ENCODE data around the gene GLI2. TPM values are rescaled to one million over a fixed set of nuclear protein-coding genes. Genes with fewer than 3 reads are reported as not detected.

GLI2 gene
- total RNA-seq, 1 donor, result 22.5 TPM

DNA sequence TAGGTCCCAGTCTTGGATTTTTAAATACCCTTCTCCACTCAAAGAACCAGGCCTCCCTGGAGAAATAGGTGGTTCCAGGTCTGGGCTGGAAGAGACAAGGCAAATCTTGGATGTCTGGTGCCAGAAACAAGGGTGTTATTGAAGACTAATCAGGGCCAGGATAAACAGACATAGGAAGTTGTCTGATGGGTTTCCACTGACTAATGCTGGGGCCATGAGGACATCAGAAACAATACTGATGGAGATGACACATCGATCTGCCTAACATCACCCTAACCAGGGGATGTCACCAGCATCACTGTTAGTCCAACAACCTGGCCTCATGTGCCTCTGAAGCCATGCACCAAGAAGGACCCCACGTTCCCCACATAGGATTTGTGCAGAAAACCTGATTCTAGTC is 42.5 kb upstream of the GLI2 start:
- no peak overlapping the region for H3K4me3 ChIP-seq (ENCODE audit: low read depth, low read length)
- DNase-seq (ENCODE audit: low read depth), result no peak
- TF ChIP-seq, protein P1, sequence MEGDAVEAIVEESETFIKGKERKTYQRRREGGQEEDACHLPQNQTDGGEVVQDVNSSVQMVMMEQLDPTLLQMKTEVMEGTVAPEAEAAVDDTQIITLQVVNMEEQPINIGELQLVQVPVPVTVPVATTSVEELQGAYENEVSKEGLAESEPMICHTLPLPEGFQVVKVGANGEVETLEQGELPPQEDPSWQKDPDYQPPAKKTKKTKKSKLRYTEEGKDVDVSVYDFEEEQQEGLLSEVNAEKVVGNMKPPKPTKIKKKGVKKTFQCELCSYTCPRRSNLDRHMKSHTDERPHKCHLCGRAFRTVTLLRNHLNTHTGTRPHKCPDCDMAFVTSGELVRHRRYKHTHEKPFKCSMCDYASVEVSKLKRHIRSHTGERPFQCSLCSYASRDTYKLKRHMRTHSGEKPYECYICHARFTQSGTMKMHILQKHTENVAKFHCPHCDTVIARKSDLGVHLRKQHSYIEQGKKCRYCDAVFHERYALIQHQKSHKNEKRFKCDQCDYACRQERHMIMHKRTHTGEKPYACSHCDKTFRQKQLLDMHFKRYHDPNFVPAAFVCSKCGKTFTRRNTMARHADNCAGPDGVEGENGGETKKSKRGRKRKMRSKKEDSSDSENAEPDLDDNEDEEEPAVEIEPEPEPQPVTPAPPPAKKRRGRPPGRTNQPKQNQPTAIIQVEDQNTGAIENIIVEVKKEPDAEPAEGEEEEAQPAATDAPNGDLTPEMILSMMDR (IDR thresholded peaks at IDR 0.05; ENCODE audit: insufficient read depth, low read depth, low read length), result no peak

DNA sequence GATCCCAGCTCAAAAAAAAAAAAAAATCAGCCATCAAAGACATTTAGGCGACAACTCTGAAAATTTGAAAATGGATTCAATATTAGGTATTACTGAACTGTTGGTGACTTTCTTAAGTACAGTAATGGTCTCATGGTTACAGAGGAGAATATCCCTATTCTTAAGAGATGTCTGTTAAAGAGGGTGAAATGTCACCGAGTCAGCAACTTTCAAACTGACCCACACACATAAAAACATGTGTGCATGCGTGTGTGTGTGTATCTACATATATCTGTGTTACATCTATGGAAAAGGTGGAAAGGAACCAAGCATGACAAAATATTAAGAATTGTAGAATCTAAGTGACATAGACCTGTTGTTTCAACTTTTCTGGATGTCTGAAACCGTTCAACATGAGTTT is 41.6 kb upstream of the GLI2 start:
- TF ChIP-seq, protein P1 (IDR thresholded peaks at IDR 0.05; ENCODE audit: insufficient read depth, low read depth, low read length), result no peak
- DNase-seq (ENCODE audit: low read depth), result no peak

DNA sequence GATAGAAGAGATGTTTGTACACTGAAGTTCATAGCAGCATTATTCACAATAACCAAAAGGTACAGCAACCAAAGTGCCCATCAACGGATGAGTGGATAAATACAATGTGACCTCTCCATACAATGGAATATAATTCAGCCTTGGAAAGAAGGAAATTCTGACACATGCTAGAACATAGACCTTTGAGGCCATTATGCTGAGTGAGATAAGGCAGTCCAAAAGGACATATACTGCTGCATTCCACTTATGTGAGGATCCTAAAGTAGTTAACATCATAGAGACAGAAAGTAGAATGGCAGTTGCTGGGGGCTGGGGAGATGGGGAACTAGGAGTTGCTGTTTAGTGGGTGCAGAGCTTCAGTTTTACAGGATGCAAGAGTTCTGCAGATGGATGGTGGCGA is 38.2 kb upstream of the GLI2 start:
- H3K4me3 ChIP-seq (ENCODE audit: low read depth, low read length), result no peak overlapping the region
- TF ChIP-seq, protein P1 (IDR thresholded peaks at IDR 0.05; ENCODE audit: insufficient read depth, low read depth, low read length), result no peak
- DNase-seq (ENCODE audit: low read depth), result no peak

More for the DNA sequence above, 41.6 kb upstream of the GLI2 start:
- H3K4me3 ChIP-seq (ENCODE audit: low read depth, low read length), result no peak overlapping the region

DNA sequence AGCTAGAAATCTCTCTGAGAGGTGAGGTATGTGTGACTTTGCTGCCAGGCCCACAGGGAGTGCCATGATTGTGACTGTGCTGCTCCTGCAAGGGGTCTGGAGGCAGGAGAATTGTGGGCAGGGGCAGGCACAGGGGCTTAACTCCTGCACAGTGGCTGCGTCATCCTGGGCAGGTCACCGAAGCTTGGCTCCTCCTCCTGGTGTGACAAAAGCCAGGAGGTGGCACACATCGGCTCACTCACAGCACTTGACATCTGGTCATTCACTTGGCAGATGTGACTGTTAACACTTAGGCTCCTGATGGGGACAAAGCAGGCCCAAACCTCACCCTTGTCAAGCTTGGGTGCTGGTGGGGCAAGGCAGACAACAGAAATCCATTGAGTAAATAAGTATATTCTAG is 36.4 kb upstream of the GLI2 start:
- TF ChIP-seq, protein P1 (IDR thresholded peaks at IDR 0.05; ENCODE audit: insufficient read depth, low read depth, low read length), result no peak
- no peak for DNase-seq (ENCODE audit: low read depth)
- H3K4me3 ChIP-seq (ENCODE audit: low read depth, low read length), result no peak overlapping the region

DNA sequence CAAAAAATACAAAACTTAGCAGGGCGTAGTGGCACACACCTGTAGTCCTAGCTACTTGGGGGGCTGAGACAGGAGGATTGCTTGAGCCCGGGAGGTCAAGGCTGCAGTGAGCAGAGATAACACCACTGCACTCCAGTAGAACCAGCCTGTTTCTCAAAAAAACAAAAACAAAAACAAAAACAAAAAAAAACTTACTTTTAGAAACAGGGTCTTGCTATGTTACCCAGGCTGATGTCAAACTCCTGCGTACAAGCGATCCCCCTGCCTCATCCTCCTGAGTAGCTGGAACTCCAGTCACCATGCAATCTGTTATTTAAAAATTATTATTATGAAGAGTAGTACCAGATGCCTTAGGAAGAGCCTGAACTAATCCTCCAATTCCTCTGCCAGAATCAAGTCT is 35.0 kb upstream of the GLI2 start:
- TF ChIP-seq, protein P1 (IDR thresholded peaks at IDR 0.05; ENCODE audit: insufficient read depth, low read depth, low read length), result no peak
- DNase-seq (ENCODE audit: low read depth), result no peak
- no peak overlapping the region for H3K4me3 ChIP-seq (ENCODE audit: low read depth, low read length)

DNA sequence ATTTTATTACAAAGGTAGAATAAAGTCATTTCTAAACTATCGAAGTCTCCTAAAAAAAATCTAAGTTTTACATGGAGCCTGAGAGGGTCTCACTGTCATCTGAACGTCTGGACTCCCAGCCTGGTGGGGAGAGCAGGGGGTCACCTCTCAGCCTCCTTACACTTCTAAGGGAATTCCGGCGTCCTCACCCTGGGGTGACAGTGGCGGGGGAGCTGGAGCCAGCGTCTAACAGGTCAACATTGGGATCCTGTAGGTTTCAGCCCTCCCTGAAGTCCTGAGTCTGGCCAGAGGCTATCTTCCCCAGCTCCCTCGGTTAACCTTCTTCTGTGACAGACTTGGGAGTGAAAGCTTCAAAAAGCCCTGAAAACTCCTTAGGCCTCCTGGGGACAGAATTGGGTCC is 34.6 kb upstream of the GLI2 start:
- H3K4me3 ChIP-seq (ENCODE audit: low read depth, low read length), result no peak overlapping the region
- TF ChIP-seq, protein P1 (IDR thresholded peaks at IDR 0.05; ENCODE audit: insufficient read depth, low read depth, low read length), result no peak
- DNase-seq (ENCODE audit: low read depth), result no peak

DNA sequence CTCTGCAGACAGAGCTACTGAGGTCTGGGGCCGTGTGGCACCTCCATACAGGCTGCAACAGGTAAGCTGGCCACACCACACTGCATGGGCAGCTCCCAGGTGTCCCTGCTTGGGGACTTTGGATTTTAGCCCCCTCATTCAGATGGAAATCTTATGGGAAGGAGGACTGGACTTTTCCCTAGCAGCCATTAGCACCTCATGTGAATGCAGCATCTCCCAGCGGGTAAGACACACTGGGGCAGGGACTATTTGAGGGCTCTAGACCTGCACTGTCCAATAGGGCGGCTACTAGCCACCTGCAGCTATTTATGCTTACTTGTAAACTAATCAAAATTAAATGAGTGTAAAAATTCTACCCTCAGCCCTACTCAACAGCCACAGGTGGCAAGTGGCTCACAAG is 34.2 kb upstream of the GLI2 start:
- TF ChIP-seq, protein P1 (IDR thresholded peaks at IDR 0.05; ENCODE audit: insufficient read depth, low read depth, low read length), result no peak
- DNase-seq (ENCODE audit: low read depth), result no peak
- H3K4me3 ChIP-seq (ENCODE audit: low read depth, low read length), result no peak overlapping the region

All from fibroblast of villous mesenchyme (primary cell).